ENCODE results near the gene UCN. TPM values are rescaled to one million over a fixed set of nuclear protein-coding genes. Genes with fewer than 3 reads are reported as not detected.

UCN gene
- total RNA-seq, 1 donor from 2014 or later, result 4.1 TPM

DNA sequence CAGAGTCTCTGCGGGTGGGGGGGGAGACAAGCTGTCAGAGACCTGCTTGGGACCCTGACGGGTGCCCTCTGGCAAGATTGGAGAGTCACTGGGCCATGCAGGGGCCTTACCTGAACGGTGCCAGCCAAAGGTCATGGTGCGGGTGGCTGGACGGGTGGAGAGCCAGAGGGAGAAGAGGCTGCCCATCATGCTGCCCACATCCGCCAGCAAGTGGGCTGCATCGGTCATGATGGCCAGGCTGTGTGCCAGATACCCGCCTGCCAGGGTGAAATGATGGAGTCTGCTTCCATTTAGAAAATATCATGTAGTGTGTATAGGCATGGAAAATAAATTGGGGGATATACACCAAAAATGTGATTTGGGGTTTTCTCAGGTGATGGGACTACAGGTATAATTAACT lies 50.2 kb downstream of the UCN start:
- H3K27me3 Mint-ChIP-seq (ENCODE audit: unreplicated experiment), result peaks cover 43% of the 10 kb centered on the region
- H3K4me1 Mint-ChIP-seq (ENCODE audit: unreplicated experiment), result peaks cover 20% of the 10 kb centered on the region
- no peak overlapping the region for H3K4me3 Mint-ChIP-seq (ENCODE audit: unreplicated experiment)
- H3K36me3 Mint-ChIP-seq (ENCODE audit: unreplicated experiment), result no peaks in the 10 kb centered on the region
- no peaks in the 10 kb centered on the region for H3K9me3 Mint-ChIP-seq (ENCODE audit: unreplicated experiment)
- TF ChIP-seq CTCF (IDR thresholded peaks at IDR 0.05), result no peak
- H3K27ac Mint-ChIP-seq (ENCODE audit: unreplicated experiment), result no peak overlapping the region
- no peak for DNase-seq (ENCODE audit: extremely low spot score, unreplicated experiment)

Other genes with a start within 250 kb of the UCN start
- 369 and 380 TPM in 2 replicates for gene OST4, start 236.8 kb downstream of the UCN start, total RNA-seq
- 206 and 212 TPM in 2 replicates for gene EMILIN1, start 229.8 kb downstream of the UCN start, total RNA-seq
- gene KHK, start 221.7 kb downstream of the UCN start, total RNA-seq, result 2.0 and 2.4 TPM in 2 replicates
- gene CGREF1, start 189.3 kb downstream of the UCN start, total RNA-seq, result 1.2 and 1.9 TPM in 2 replicates
- gene ABHD1, start 184.6 kb downstream of the UCN start, total RNA-seq, result 0.48 TPM in 1 of 2 replicates, not detected in the other
- 42.7 and 46.3 TPM in 2 replicates for gene PREB, start 173.8 kb downstream of the UCN start, total RNA-seq
- gene PRR30, start 169.0 kb downstream of the UCN start, total RNA-seq, result not detected in 2 replicates
- not detected in 2 replicates for gene TCF23, start 159.4 kb downstream of the UCN start, total RNA-seq
- gene ATRAID, start 96.4 kb downstream of the UCN start, total RNA-seq, result 117 and 125 TPM in 2 replicates
- gene SLC5A6, start 96.2 kb downstream of the UCN start, total RNA-seq, result 33.2 and 33.3 TPM in 2 replicates
- gene CAD, start 91.1 kb downstream of the UCN start, total RNA-seq, result 72.6 and 76.9 TPM in 2 replicates
- gene SLC30A3, start 45.4 kb downstream of the UCN start, total RNA-seq, result not detected in 2 replicates
- not detected in 2 replicates for gene DNAJC5G, start 33.0 kb downstream of the UCN start, total RNA-seq
- not detected in 2 replicates for gene TRIM54, start 26.0 kb downstream of the UCN start, total RNA-seq
- gene MPV17, start 14.7 kb upstream of the UCN start, total RNA-seq, result 76.0 and 85.5 TPM in 2 replicates
- 57.4 and 59.4 TPM in 2 replicates for gene GTF3C2, start 48.3 kb upstream of the UCN start, total RNA-seq
- 50.0 and 50.4 TPM in 2 replicates for gene EIF2B4, start 61.9 kb upstream of the UCN start, total RNA-seq
- 124 and 134 TPM in 2 replicates for gene SNX17, start 62.2 kb upstream of the UCN start, total RNA-seq
- 15.7 and 19.1 TPM in 2 replicates for gene ZNF513, start 72.3 kb upstream of the UCN start, total RNA-seq
- gene PPM1G, start 101.1 kb upstream of the UCN start, total RNA-seq, result 70.7 and 74.2 TPM in 2 replicates
- 129 and 137 TPM in 2 replicates for gene NRBP1, start 120.2 kb upstream of the UCN start, total RNA-seq
- gene KRTCAP3, start 133.9 kb upstream of the UCN start, total RNA-seq, result 2.3 and 3.2 TPM in 2 replicates
- gene IFT172, start 181.3 kb upstream of the UCN start, total RNA-seq, result 42.5 and 46.4 TPM in 2 replicates
- 9.6 and 10.5 TPM in 2 replicates for gene FNDC4, start 186.8 kb upstream of the UCN start, total RNA-seq
- gene GCKR, start 188.4 kb upstream of the UCN start, total RNA-seq, result not detected in 2 replicates

Measured in osteocyte (in vitro differentiated cells).